H9 (cell line): Measurements from ENCODE around the gene CLTCL1. TPM values are rescaled to one million over a fixed set of nuclear protein-coding genes. Genes with fewer than 3 reads are reported as not detected.

Source experiments
- DNase-seq: peaks from one replicate; pipeline ENCODE4 v3.0.0-alpha.2; 2017
- H2AFZ ChIP-seq: one replicate; pipeline ENCODE4 v1.6.1; 2013; ENCODE audit warnings: mild to moderate bottlenecking, low read length, control low read depth, moderate library complexity
- H2AK5ac ChIP-seq: 2 replicates; pipeline ENCODE4 v1.6.1; 2013; ENCODE audit warnings: low read length, control low read depth, mixed read lengths; ENCODE audit not compliant: insufficient read length
- H2BK120ac ChIP-seq: one replicate; pipeline ENCODE4 v1.6.1; 2013; ENCODE audit warnings: low read depth, mild to moderate bottlenecking, low read length, control low read depth, inconsistent platforms; ENCODE audit not compliant: poor library complexity, severe bottlenecking
- H2BK12ac ChIP-seq: 2 replicates; pipeline ENCODE4 v1.6.1; 2013; ENCODE audit warnings: low read length, control low read depth, mixed read lengths, low read depth; ENCODE audit not compliant: insufficient read length
- H2BK15ac ChIP-seq: 2 replicates; pipeline ENCODE4 v1.6.1; 2013; ENCODE audit warnings: low read depth, low read length, control low read depth
- H2BK20ac ChIP-seq: one replicate; pipeline ENCODE4 v1.6.1; 2013; ENCODE audit warnings: low read depth, mild to moderate bottlenecking, low read length, control low read depth, inconsistent platforms; ENCODE audit not compliant: poor library complexity, severe bottlenecking
- H2BK5ac ChIP-seq: 2 replicates; pipeline ENCODE4 v1.6.1; 2013; ENCODE audit warnings: low read length, control low read depth, mixed read lengths; ENCODE audit not compliant: insufficient read length
- H3K14ac ChIP-seq: 2 replicates; pipeline ENCODE4 v1.6.1; 2013; ENCODE audit warnings: low read length, control low read depth; ENCODE audit not compliant: insufficient read depth
- H3K18ac ChIP-seq: 2 replicates; pipeline ENCODE4 v1.6.1; 2013; ENCODE audit warnings: low read depth, mild to moderate bottlenecking, mixed read lengths, low read length, control low read depth; ENCODE audit not compliant: insufficient read length
- H3K23ac ChIP-seq: 2 replicates; pipeline ENCODE4 v1.6.1; 2013; ENCODE audit warnings: low read length, control low read depth, mixed read lengths, low read depth; ENCODE audit not compliant: insufficient read length
- H3K23me2 ChIP-seq: 2 replicates; pipeline ENCODE4 v1.6.1; 2013; ENCODE audit warnings: low read depth, mild to moderate bottlenecking, mixed read lengths, low read length, control low read depth; ENCODE audit not compliant: insufficient read length, poor library complexity, severe bottlenecking
- H3K27ac ChIP-seq: 2 replicates; pipeline ENCODE4 v1.5.1; 2013; ENCODE audit warnings: low read length, control low read depth, mixed read lengths, low read depth; ENCODE audit not compliant: insufficient read length
- H3K27me3 ChIP-seq: 2 replicates; pipeline ENCODE4 v1.6.1; 2013; ENCODE audit warnings: low read length, control low read depth, inconsistent platforms; ENCODE audit not compliant: insufficient read depth
- H3K4ac ChIP-seq: 2 replicates; pipeline ENCODE4 v1.6.1; 2013; ENCODE audit warnings: low read depth, mild to moderate bottlenecking, control low read depth, inconsistent platforms, low read length, moderate library complexity
- H3K4me1 ChIP-seq: 2 replicates; pipeline ENCODE4 v1.6.1; 2013; ENCODE audit warnings: low read length, control low read depth, inconsistent platforms; ENCODE audit not compliant: insufficient read depth
- H3K4me2 ChIP-seq: 2 replicates; pipeline ENCODE4 v1.6.1; 2013; ENCODE audit warnings: low read length, control low read depth, mixed read lengths; ENCODE audit not compliant: insufficient read length, insufficient read depth
- H3K56ac ChIP-seq: 2 replicates; pipeline ENCODE4 v1.6.1; 2013; ENCODE audit warnings: low read depth, mild to moderate bottlenecking, mixed read lengths, low read length, control low read depth; ENCODE audit not compliant: insufficient read length
- H3K79me1 ChIP-seq: 2 replicates; pipeline ENCODE4 v1.6.1; 2013; ENCODE audit warnings: low read depth, mild to moderate bottlenecking, moderate library complexity, low read length, control low read depth, inconsistent platforms; ENCODE audit not compliant: insufficient read depth, poor library complexity, severe bottlenecking
- H3K79me2 ChIP-seq: 2 replicates; pipeline ENCODE4 v1.6.1; 2013; ENCODE audit warnings: low read length, control low read depth, inconsistent platforms; ENCODE audit not compliant: insufficient read depth
- H3K9ac ChIP-seq: 2 replicates; pipeline ENCODE4 v1.6.1; 2013; ENCODE audit warnings: low read length, control low read depth, mixed read lengths; ENCODE audit not compliant: insufficient read length; ENCODE audit errors: extremely low read depth
- H3K9me3 ChIP-seq: one replicate; pipeline ENCODE4 v1.6.1; 2013; ENCODE audit warnings: low read depth, low read length, inconsistent platforms; ENCODE audit not compliant: control insufficient read depth
- H3T11ph ChIP-seq: one replicate; pipeline ENCODE4 v1.6.1; 2013; ENCODE audit warnings: mild to moderate bottlenecking, low read length, control low read depth, inconsistent platforms
- H4K20me1 ChIP-seq: one replicate; pipeline ENCODE4 v1.6.1; 2013; ENCODE audit not compliant: control insufficient read depth, insufficient read length, insufficient read depth
- H4K5ac ChIP-seq: 2 replicates; pipeline ENCODE4 v1.6.1; 2013; ENCODE audit warnings: low read depth, mild to moderate bottlenecking, mixed read lengths, low read length, control low read depth; ENCODE audit not compliant: insufficient read length
- H4K8ac ChIP-seq: replicated peaks from 2 replicates; pipeline ENCODE4 v1.6.1; 2013; ENCODE audit warnings: low read length, control low read depth, mixed read lengths, low read depth; ENCODE audit not compliant: insufficient read length
- H4K91ac ChIP-seq: 2 replicates; pipeline ENCODE4 v1.6.1; 2013; ENCODE audit warnings: low read depth, mild to moderate bottlenecking, moderate library complexity, mixed read lengths, low read length, control low read depth; ENCODE audit not compliant: insufficient read length
- H3K27ac Mint-ChIP-seq, 3 experiments: 2 replicates in 2 of 3; 3 replicates in 1 of 3; pipeline ENCODE4 v1.8.0; 2020 to 2021; ENCODE audit warnings: mixed read lengths in 3 of 3, mild to moderate bottlenecking in 1 of 3, moderate library complexity in 1 of 3
- H3K27me3 Mint-ChIP-seq: 2 replicates; pipeline ENCODE4 v1.8.0; 2021; ENCODE audit warnings: low read depth, mild to moderate bottlenecking, moderate library complexity, mixed read lengths
- H3K36me3 Mint-ChIP-seq, 3 experiments: 2 replicates in 2 of 3; 3 replicates in 1 of 3; pipeline ENCODE4 v1.8.0; 2020 to 2021; ENCODE audit warnings: low read depth in 3 of 3, mixed read lengths in 3 of 3; ENCODE audit not compliant: insufficient read depth in 1 of 3
- H3K4me1 Mint-ChIP-seq, 2 experiments: 2 replicates each; pipeline ENCODE4 v1.8.0; 2020; ENCODE audit warnings: mixed read lengths in 2 of 2
- H3K4me3 Mint-ChIP-seq, 2 experiments: 2 replicates in 1 of 2; 3 replicates in 1 of 2; pipeline ENCODE4 v1.8.0; 2020 to 2021; ENCODE audit warnings: mild to moderate bottlenecking in 2 of 2, mixed read lengths in 2 of 2, moderate library complexity in 1 of 2
- H3K9me3 Mint-ChIP-seq, 2 experiments: 2 replicates in 1 of 2; 3 replicates in 1 of 2; pipeline ENCODE4 v1.8.0; 2020; ENCODE audit warnings: mild to moderate bottlenecking in 2 of 2, mixed read lengths in 2 of 2, moderate library complexity in 1 of 2
- CTCF ChIP-seq: fragments of 200-600 bp; sonication (generic); conservative IDR thresholded peaks from 3 replicates; pipeline ENCODE4 v1.8.0; 2021; ENCODE audit warnings: antibody characterized with exemption, mild to moderate bottlenecking
- WGBS: extraction: QIAGEN DNeasy Blood & Tissue Kit; methylation state at CpG from one replicate; pipeline ENCODE4 v1.1.7; 2013; ENCODE audit warnings: missing lambda C conversion rate, low lambda C conversion rate, mixed read lengths; ENCODE audit not compliant: insufficient read length; ENCODE audit errors: extremely low coverage; 5-methylcytosine and 5-hydroxymethylcytosine counted together
- total RNA-seq: library from RNA; stranded (reverse); gene quantifications from 2 replicates; pipeline ENCODE4 v1.2.1, GENCODE V29; 2021

The CLTCL1 gene
- total RNA-seq, 1 experiment from 2014 or later: 11.1 TPM

GRCh38 chr22:19215360-19215759 is 76.2 kb downstream of the CLTCL1 start:
- Mint-ChIP-seq H3K4me3 (no peak overlapping the region), H3K27ac (peak overlapping the region in 2 of 3 experiments; percentile 19 to 29; a peak in 2 of 7 replicates), H3K36me3 (peaks cover 6 to 16% (median 11%) of the 10 kb centered on the region in 3 experiments), H3K4me1 (peaks cover 50 to 52% of the 10 kb centered on the region in 2 experiments), H3K9me3 (no peaks in the 10 kb centered on the region), H3K27me3 (peaks cover 1% of the 10 kb centered on the region; the same call in 1 of the 2 replicates)
- no peak for DNase-seq
- no peaks in the 10 kb centered on the region for H3K79me2 ChIP-seq
- H3K4me1 ChIP-seq: peaks cover 9% of the 10 kb centered on the region; the same call in 1 of the 2 replicates
- H3K23me2 ChIP-seq: no peaks in the 10 kb centered on the region
- H4K5ac ChIP-seq: no peak overlapping the region
- H3K56ac ChIP-seq: no peak overlapping the region
- no peaks in the 10 kb centered on the region for H4K20me1 ChIP-seq
- no peak overlapping the region for H3K4me2 ChIP-seq
- H3K27me3 ChIP-seq: no peaks in the 10 kb centered on the region
- H3T11ph ChIP-seq: no peak overlapping the region
- WGBS: no CpG with 5 or more reads among the region's 14 CpGs
- H2BK12ac ChIP-seq: no peak overlapping the region
- H4K91ac ChIP-seq: no peak overlapping the region
- H2BK20ac ChIP-seq: no peak overlapping the region
- no peak overlapping the region for H3K23ac ChIP-seq
- no peak overlapping the region for H3K9ac ChIP-seq
- H2AFZ ChIP-seq: no peak overlapping the region
- H3K79me1 ChIP-seq: no peaks in the 10 kb centered on the region
- H2BK120ac ChIP-seq: no peak overlapping the region
- no peak for TF ChIP-seq CTCF
- H2BK5ac ChIP-seq: no peak overlapping the region
- no peak overlapping the region for H3K18ac ChIP-seq
- no peaks in the 10 kb centered on the region for H3K9me3 ChIP-seq
- H4K8ac ChIP-seq: no peak overlapping the region
- no peak overlapping the region for H3K4ac ChIP-seq
- H2BK15ac ChIP-seq: no peak overlapping the region
- no peak overlapping the region for H3K27ac ChIP-seq
- H2AK5ac ChIP-seq: no peak overlapping the region
- no peak overlapping the region; the same call in 1 of the 2 replicates for H3K14ac ChIP-seq
